Effector memory CD8-positive, alpha-beta T cell (primary cell): ENCODE data around the gene SEC14L5.

Experiments used
- ATAC-seq: fragments of 150-1000 bp; cut with Tn5 transposase; replicated peaks from 2 replicates; pipeline ENCODE4 v1.10.0; 2021; ENCODE audit warnings: mild to moderate bottlenecking, moderate library complexity
- DNase-seq, 3 experiments: peaks; one replicate each; pipeline ENCODE4 v3.0.0; 2021
- H3K27ac Mint-ChIP-seq, 2 donors: one replicate each; pipeline ENCODE4 v1.8.0; 2022; ENCODE audit warnings: mild to moderate bottlenecking in 2 of 2, mixed read lengths in 2 of 2, moderate library complexity in 2 of 2
- H3K27me3 Mint-ChIP-seq, 2 donors: one replicate each; pipeline ENCODE4 v1.8.0; 2022; ENCODE audit warnings: mixed read lengths in 2 of 2
- H3K36me3 Mint-ChIP-seq: one replicate; pipeline ENCODE4 v1.8.0; 2022; ENCODE audit warnings: mild to moderate bottlenecking, moderate library complexity, mixed read lengths; ENCODE audit not compliant: insufficient read depth
- H3K4me1 Mint-ChIP-seq, 2 donors: one replicate each; pipeline ENCODE4 v1.8.0; 2022; ENCODE audit warnings: low read depth in 2 of 2, mixed read lengths in 2 of 2
- H3K4me3 Mint-ChIP-seq, 2 donors: one replicate each; pipeline ENCODE4 v1.8.0; 2022; ENCODE audit warnings: mild to moderate bottlenecking in 2 of 2, mixed read lengths in 2 of 2, moderate library complexity in 2 of 2
- H3K9me3 Mint-ChIP-seq, 2 donors: one replicate each; pipeline ENCODE4 v1.8.0; 2022; ENCODE audit warnings: mixed read lengths in 2 of 2

SEC14L5 gene

DNA sequence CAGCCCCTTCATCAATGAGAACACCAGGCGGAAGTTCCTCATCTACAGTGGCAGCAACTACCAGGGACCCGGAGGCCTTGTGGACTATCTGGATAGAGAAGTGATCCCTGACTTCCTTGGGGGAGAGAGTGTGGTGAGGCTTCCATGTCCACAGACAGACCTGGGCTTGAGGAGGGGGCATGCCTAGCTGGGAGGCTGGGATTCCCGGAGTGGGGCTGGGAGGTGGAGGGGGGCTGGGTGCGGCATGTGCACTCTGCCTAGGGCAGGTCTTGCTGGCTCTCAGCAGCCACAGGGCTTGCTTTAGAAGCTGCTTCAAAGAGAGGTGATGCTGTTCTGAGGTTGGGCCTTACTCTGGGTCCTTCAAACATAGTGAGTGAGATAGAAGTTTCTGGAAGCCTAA, 47.8 kb downstream of the SEC14L5 start:
- H3K27me3 Mint-ChIP-seq = peaks cover 25 to 71% of the 10 kb centered on the region in 2 donors
- no peak overlapping the region for H3K4me3 Mint-ChIP-seq
- H3K4me1 Mint-ChIP-seq = no peaks in the 10 kb centered on the region
- DNase-seq (no peak), ATAC-seq (no peak)
- H3K9me3 Mint-ChIP-seq = no peaks in the 10 kb centered on the region
- H3K36me3 Mint-ChIP-seq = no peaks in the 10 kb centered on the region
- no peak overlapping the region for H3K27ac Mint-ChIP-seq

DNA sequence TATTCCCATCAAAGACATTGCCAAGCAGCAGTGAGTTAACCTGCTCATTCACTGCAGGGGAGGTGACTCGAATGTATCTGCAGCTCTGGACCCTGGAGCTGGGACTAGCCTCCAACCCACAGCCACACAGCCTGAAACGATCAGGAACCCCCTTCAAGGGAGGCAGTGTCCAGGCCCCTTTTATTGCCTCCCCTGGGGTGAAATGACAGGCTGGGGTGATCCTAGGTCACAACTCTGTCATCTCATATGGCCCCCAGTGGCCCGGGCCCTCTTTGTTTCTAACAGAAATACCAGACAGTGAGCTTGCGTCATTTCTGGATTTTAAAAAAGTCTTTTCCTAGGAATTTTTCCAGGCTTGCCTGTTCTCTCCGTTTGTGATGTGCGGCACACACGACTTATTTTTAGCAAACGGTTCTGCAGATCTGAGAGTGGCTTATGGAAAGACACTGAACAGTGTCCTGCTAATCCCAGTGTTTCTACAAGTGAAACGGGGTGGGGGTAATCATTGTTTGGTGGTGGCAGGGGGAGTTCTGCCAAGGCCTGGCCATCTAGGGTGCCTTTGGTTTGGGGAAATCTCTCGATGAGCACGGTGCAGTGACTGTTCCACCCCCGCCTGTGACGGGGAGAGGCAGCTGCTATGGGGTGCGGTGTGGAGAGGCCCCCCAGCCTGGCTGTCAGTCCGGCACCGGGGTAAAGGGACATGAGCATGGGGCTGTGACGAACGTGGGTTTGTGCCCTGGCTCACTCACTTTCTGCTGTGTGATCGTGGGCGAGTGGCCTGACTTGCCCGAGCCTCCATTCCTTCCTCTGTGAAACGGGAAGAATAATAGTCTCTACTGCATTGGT, 48.4 kb downstream of the SEC14L5 start:
- Mint-ChIP-seq H3K9me3 (no peaks in the 10 kb centered on the region), H3K36me3 (no peaks in the 10 kb centered on the region), H3K27me3 (peaks cover 24 to 74% of the 10 kb centered on the region in 2 donors), H3K4me1 (no peaks in the 10 kb centered on the region), H3K4me3 (no peak overlapping the region), H3K27ac (no peak overlapping the region)
- no peak for DNase-seq
- ATAC-seq = no peak

- Mint-ChIP-seq H3K4me1 (no peaks in the 10 kb centered on the region), H3K9me3 (no peaks in the 10 kb centered on the region), H3K27ac (no peak overlapping the region), H3K27me3 (peaks cover 24 to 77% of the 10 kb centered on the region in 2 donors), H3K36me3 (no peaks in the 10 kb centered on the region), H3K4me3 (no peak overlapping the region)
- DNase-seq (no peak), ATAC-seq (no peak)
Observed at GRCh38 chr16:5007256-5007655, 49.1 kb downstream of the SEC14L5 start.

DNA sequence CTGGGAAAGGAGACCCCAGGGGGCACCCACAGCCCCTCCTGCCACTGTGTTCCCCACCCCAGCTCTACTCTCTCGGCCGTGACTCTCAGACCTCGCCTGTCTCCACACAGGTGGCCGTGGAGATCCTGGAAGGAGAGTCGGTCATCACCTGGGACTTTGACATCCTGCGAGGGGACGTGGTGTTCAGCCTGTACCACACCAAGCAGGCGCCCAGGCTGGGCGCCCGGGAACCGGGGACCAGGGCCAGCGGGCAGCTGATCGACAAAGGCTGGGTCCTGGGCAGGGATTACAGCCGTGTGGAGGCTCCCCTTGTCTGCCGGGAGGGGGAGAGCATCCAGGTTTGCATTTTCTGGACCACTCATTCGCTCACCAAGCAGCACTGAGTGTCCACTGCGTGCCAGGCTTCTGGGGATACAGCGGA, 50.2 kb downstream of the SEC14L5 start:
- H3K4me1 Mint-ChIP-seq = no peaks in the 10 kb centered on the region
- H3K36me3 Mint-ChIP-seq = no peaks in the 10 kb centered on the region
- H3K4me3 Mint-ChIP-seq = no peak overlapping the region
- DNase-seq = no peak
- ATAC-seq = no peak
- H3K27ac Mint-ChIP-seq = no peak overlapping the region
- H3K9me3 Mint-ChIP-seq = no peaks in the 10 kb centered on the region
- H3K27me3 Mint-ChIP-seq = peaks cover 23 to 69% of the 10 kb centered on the region in 2 donors

GRCh38 chr16:5010576-5011329, 52.6 kb downstream of the SEC14L5 start:
- Mint-ChIP-seq H3K4me3 (no peak overlapping the region), H3K9me3 (no peaks in the 10 kb centered on the region), H3K36me3 (peaks cover 3% of the 10 kb centered on the region), H3K4me1 (no peaks in the 10 kb centered on the region), H3K27ac (no peak overlapping the region), H3K27me3 (peaks cover 16 to 51% of the 10 kb centered on the region in 2 donors)
- no peak for ATAC-seq
- no peak for DNase-seq

DNA sequence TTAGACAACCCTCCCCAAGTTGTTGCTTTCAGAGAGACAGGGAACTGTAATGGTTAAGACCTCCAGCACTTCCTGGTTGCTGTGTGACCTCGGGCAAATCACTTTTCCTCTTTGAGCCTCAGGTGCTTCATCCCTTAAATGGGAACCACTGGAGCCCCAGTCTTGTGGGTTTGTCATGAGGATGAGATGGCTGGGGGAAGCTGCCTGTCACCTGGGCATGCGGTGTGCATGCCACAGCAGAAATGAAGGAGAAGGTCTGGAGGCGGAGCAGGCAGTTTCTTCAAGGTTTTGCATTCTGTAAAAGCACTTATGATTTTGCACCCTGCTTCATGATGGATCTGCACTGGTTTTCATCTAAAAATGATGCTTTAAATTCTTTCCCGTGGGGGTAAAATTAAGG, 53.5 kb downstream of the SEC14L5 start:
- Mint-ChIP-seq H3K36me3 (peaks cover 3% of the 10 kb centered on the region), H3K27me3 (peaks cover 16 to 48% of the 10 kb centered on the region in 2 donors), H3K27ac (no peak overlapping the region), H3K9me3 (no peaks in the 10 kb centered on the region), H3K4me1 (no peaks in the 10 kb centered on the region), H3K4me3 (no peak overlapping the region)
- DNase-seq (no peak), ATAC-seq (no peak)

DNA sequence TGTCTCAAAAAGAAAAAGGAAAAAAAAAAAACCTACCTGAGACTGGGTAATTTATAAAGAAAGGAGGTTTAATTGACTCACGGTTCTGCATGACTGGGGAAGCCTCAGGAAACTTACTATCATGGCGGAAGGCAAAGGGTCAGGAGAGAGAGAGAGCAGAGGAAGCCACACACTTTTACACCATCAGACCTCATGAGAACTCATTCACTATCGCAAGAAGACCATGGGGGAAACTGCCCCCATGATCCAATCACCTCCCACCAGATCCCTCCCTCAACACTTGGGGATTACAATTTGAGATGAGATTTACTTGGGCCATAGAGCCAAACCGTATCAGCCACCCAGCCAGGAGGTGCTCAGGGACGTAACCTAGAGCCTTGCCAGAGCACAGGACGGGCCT, 54.8 kb downstream of the SEC14L5 start:
- H3K36me3 Mint-ChIP-seq = peaks cover 3% of the 10 kb centered on the region
- no peak for DNase-seq
- H3K27ac Mint-ChIP-seq = no peak overlapping the region

GRCh38 chr16:5015351-5015750, 57.2 kb downstream of the SEC14L5 start:
- peaks cover 3% of the 10 kb centered on the region for H3K36me3 Mint-ChIP-seq
- H3K4me1 Mint-ChIP-seq = no peaks in the 10 kb centered on the region
- H3K9me3 Mint-ChIP-seq = no peaks in the 10 kb centered on the region
- peaks cover 15 to 21% of the 10 kb centered on the region in 2 donors for H3K27me3 Mint-ChIP-seq
- no peak overlapping the region for H3K27ac Mint-ChIP-seq
- no peak overlapping the region for H3K4me3 Mint-ChIP-seq
- no peak for ATAC-seq
- no peak for DNase-seq

More for the DNA sequence above, 54.8 kb downstream of the SEC14L5 start:
- Mint-ChIP-seq H3K4me1 (no peaks in the 10 kb centered on the region), H3K27me3 (peaks cover 16 to 42% of the 10 kb centered on the region in 2 donors), H3K4me3 (no peak overlapping the region), H3K9me3 (no peaks in the 10 kb centered on the region)
- no peak for ATAC-seq

DNA sequence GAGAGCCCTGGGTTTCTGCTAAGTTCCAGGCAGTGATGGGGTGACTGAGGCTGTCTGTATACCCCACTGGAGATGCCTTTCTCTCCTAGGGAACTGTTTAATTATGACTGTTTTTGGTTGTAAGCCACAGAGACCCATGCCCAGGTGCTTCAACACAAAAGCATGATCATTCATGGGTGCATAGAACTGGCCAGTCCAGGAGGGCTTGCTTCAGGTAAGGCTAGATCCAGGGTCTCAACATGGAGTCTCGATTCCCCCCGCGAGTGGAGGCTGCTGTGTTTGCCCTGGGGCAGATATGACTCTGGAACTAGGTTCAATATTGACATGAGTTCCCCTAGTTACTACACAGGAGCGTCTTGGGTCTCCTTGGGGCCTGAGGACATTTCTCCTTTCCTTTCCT, 57.8 kb downstream of the SEC14L5 start:
- DNase-seq (no peak), ATAC-seq (no peak)
- no peak overlapping the region for H3K4me3 Mint-ChIP-seq
- no peak overlapping the region for H3K27ac Mint-ChIP-seq
- peaks cover 10 to 15% of the 10 kb centered on the region in 2 donors for H3K27me3 Mint-ChIP-seq
- H3K4me1 Mint-ChIP-seq = no peaks in the 10 kb centered on the region
- peaks cover 3% of the 10 kb centered on the region for H3K36me3 Mint-ChIP-seq
- no peaks in the 10 kb centered on the region for H3K9me3 Mint-ChIP-seq

DNA sequence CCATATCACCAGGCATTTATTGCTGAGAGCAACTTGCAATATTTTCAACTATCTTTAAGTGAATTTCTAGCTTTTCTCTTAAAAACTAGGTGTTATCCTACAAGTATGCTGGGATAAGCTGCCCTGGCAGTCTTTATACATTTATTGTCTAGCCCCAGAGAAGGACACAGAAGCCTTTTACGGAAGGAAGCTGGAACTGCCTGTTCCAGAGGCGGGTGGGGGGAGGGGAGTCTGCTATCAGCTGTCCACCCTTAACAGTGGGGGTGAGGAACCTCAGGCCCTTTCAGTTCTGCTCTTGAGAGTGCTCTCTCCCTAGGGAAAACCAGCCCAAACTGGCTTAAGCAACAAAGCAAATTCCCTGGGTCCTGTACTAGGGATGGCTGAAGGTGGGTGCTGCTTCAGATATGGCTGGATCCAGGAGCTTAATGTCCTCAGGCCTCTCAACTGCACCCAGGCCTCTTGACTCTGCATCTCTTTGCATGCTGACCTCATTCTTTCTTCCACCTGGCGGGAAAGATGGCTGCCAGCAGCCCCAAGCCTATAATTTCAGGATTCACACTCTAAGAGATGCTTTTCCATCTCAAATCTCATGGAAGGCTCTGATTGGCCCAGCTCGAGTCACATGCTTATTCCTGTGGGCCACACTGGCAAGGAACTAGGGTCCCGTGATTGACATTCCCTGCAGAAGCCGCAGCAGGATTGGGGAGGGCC, 59.0 kb downstream of the SEC14L5 start:
- Mint-ChIP-seq H3K4me3 (no peak overlapping the region), H3K27ac (no peak overlapping the region), H3K4me1 (no peaks in the 10 kb centered on the region), H3K9me3 (no peaks in the 10 kb centered on the region), H3K36me3 (peaks cover 3% of the 10 kb centered on the region), H3K27me3 (peaks cover 2 to 10% of the 10 kb centered on the region in 2 donors)
- ATAC-seq (no peak), DNase-seq (no peak)

- no peaks in the 10 kb centered on the region for H3K4me1 Mint-ChIP-seq
- H3K27me3 Mint-ChIP-seq = peaks cover 0 to 10% of the 10 kb centered on the region in 2 donors
- H3K9me3 Mint-ChIP-seq = no peaks in the 10 kb centered on the region
- peaks cover 3% of the 10 kb centered on the region for H3K36me3 Mint-ChIP-seq
- H3K4me3 Mint-ChIP-seq = no peak overlapping the region
- DNase-seq (no peak), ATAC-seq (no peak)
- H3K27ac Mint-ChIP-seq = no peak overlapping the region
Observed at GRCh38 chr16:5017678-5017969, 59.5 kb downstream of the SEC14L5 start.

DNA sequence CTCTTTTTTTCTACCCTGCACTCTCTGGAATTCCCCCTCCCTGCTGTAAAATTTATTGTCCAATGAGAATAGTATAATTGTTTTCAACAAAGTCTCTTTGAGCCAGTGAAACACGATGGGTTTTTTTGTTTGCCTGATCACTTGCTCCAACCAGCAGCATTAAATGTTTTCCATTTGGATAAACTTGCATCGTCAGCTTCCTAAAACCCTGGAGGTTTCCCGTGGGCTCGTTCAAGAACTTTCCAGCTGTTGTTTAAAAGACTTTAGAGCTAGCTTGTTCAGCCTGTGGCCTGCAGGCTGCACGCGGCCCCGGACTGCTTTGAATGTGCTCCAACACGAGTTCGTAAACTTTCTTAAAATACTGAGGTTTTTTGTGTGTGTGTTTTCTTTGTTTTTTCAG, 60.7 kb downstream of the SEC14L5 start:
- no peak for ATAC-seq
- H3K27ac Mint-ChIP-seq = no peak overlapping the region
- peaks cover 3% of the 10 kb centered on the region for H3K36me3 Mint-ChIP-seq

GRCh38 chr16:5019775-5020174, 61.6 kb downstream of the SEC14L5 start:
- Mint-ChIP-seq H3K4me3 (no peak overlapping the region), H3K9me3 (no peaks in the 10 kb centered on the region), H3K27ac (no peak overlapping the region), H3K36me3 (no peaks in the 10 kb centered on the region), H3K27me3 (peaks cover 0 to 10% of the 10 kb centered on the region in 2 donors), H3K4me1 (no peaks in the 10 kb centered on the region)
- no peak for DNase-seq
- ATAC-seq = no peak

More for the DNA sequence above, 60.7 kb downstream of the SEC14L5 start:
- Mint-ChIP-seq H3K4me1 (no peaks in the 10 kb centered on the region), H3K27me3 (peaks cover 0 to 10% of the 10 kb centered on the region in 2 donors), H3K4me3 (no peak overlapping the region), H3K9me3 (no peaks in the 10 kb centered on the region)
- no peak for DNase-seq
